HL-60 (cell line): ENCODE data around the gene SYT9.

ENCODE experiments used
- DNase-seq, 2 experiments: peaks; one replicate each; pipeline ENCODE4 v3.0.0-alpha.2; 2010 to 2020; ENCODE audit warnings: low read depth in 1 of 2, low spot score in 1 of 2
- H3K27ac ChIP-seq: fragments of 250-450 bp; sonication (Bioruptor Pico); replicated peaks from 2 replicates; pipeline ENCODE4 v1.5.1; 2020; ENCODE audit warnings: mild to moderate bottlenecking, moderate library complexity
- H3K27me3 ChIP-seq: fragments of 250-450 bp; sonication (Bioruptor Pico); 2 replicates; pipeline ENCODE4 v1.5.1; 2021; ENCODE audit warnings: mild to moderate bottlenecking, moderate library complexity; ENCODE audit not compliant: insufficient read depth, poor library complexity, severe bottlenecking
- H3K4me3 ChIP-seq: replicated peaks from 2 replicates; pipeline ENCODE4 v1.5.1; 2011; ENCODE audit warnings: mild to moderate bottlenecking, control low read depth, low read length; ENCODE audit not compliant: insufficient read depth
- CTCF ChIP-seq: IDR thresholded peaks from one replicate; pipeline ENCODE4 v1.5.1; 2011; ENCODE audit warnings: low read length, control low read depth, inconsistent platforms; ENCODE audit not compliant: insufficient read depth
- GABPA ChIP-seq: IDR thresholded peaks from 2 replicates; pipeline ENCODE4 v1.6.1; 2012; ENCODE audit warnings: low read depth
- POLR2AphosphoS5 ChIP-seq: IDR thresholded peaks from 2 replicates; pipeline ENCODE4 v1.6.1; 2012; ENCODE audit warnings: low read depth
- REST ChIP-seq: IDR thresholded peaks from 2 replicates; pipeline ENCODE4 v1.6.1; 2012; ENCODE audit warnings: low read depth; ENCODE audit not compliant: insufficient replicate concordance
- SPI1 ChIP-seq: IDR thresholded peaks from 2 replicates; pipeline ENCODE4 v1.6.1; 2012; ENCODE audit warnings: low read depth, mild to moderate bottlenecking, borderline replicate concordance

SYT9 gene

GRCh38 chr11:7450836-7451235, 199.1 kb downstream of the SYT9 start:
- no peaks in the 10 kb centered on the region for H3K27me3 ChIP-seq
- DNase-seq = no peak

GRCh38 chr11:7451520-7451919, 199.8 kb downstream of the SYT9 start:
- no peak overlapping the region for H3K27ac ChIP-seq
- DNase-seq = no peak
- no peaks in the 10 kb centered on the region for H3K27me3 ChIP-seq
- no peak for TF ChIP-seq CTCF
- no peak overlapping the region for H3K4me3 ChIP-seq

More at GRCh38 chr11:7450836-7451235, 199.1 kb downstream of the SYT9 start:
- Histone ChIP-seq H3K4me3 (no peak overlapping the region), H3K27ac (no peak overlapping the region)
- no peak for TF ChIP-seq POLR2AphosphoS5
- no peak for TF ChIP-seq GABPA
- TF ChIP-seq CTCF = no peak
- TF ChIP-seq SPI1 = no peak
- TF ChIP-seq REST = no peak

GRCh38 chr11:7451952-7452494, 200.3 kb downstream of the SYT9 start:
- TF ChIP-seq REST (no peak), GABPA (no peak), POLR2AphosphoS5 (no peak), CTCF (no peak), SPI1 (no peak)
- DNase-seq = no peak
- Histone ChIP-seq H3K27ac (no peak overlapping the region), H3K4me3 (no peak overlapping the region), H3K27me3 (no peaks in the 10 kb centered on the region)

- DNase-seq = no peak
- Histone ChIP-seq H3K4me3 (no peak overlapping the region), H3K27ac (no peak overlapping the region), H3K27me3 (no peaks in the 10 kb centered on the region)
- TF ChIP-seq SPI1 = no peak
- TF ChIP-seq POLR2AphosphoS5 = no peak
- no peak for TF ChIP-seq REST
- no peak for TF ChIP-seq GABPA
- no peak for TF ChIP-seq CTCF
These were observed 203.2 kb downstream of the SYT9 start for GRCh38 chr11:7454854-7455253.
